ENCODE results near the gene CLIC5. TPM values are rescaled to one million over a fixed set of nuclear protein-coding genes. Genes with fewer than 3 reads are reported as not detected.
A peak's percentile ranks its signal among the peaks of the same experiment; 100 is the strongest.

CLIC5 gene
- total and polyA plus RNA-seq, 2 of the 8 experiments (the other 6 are each of a cell fraction or from before 2014, with no cell fraction given), result 0.12 to 0.15 TPM

DNA sequence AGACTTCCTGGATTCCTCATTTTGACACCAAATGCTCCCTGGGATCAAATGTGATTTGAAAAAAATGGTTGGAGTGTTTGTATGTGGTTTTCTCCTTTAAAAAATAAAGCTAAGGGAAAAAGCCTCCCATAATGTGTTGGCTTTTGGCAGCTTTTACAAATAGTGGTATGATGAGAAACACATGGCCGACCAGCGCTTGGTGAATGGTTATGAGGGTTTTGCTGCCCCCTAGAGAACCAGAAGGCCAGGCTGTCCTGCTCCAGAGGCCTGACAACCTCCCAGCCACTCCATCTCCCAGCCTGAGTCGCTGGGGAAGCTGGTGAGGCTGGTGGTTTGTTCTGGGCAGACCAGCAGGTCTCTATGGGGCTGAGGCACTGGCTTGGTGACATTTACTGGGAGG is 69.3 kb downstream of the CLIC5 start:
- H2AK5ac ChIP-seq (ENCODE audit: low read depth, low read length), result no peak overlapping the region
- H4K5ac ChIP-seq (ENCODE audit: insufficient read length, low read depth, low read length), result no peak overlapping the region
- H3K27me3 ChIP-seq (replicated peaks in 1 of 4; ENCODE audit: control insufficient read depth in 3 of 4, extremely low read depth in 1 of 4, insufficient read depth in 3 of 4, low read length in 3 of 4), result peaks cover 0 to 1% (median 0%) of the 10 kb centered on the region in 4 experiments; a peak in 1 of 7 replicates
- H3K36me3 ChIP-seq (ENCODE audit: control insufficient read depth in 2 of 4, insufficient read depth in 4 of 4, low read length in 3 of 4), result no peaks in the 10 kb centered on the region
- no peak overlapping the region for H3K14ac ChIP-seq (ENCODE audit: insufficient read length)
- H3K18ac ChIP-seq (ENCODE audit: extremely low read depth, low read length), result no peak overlapping the region
- no peak overlapping the region for H3K23ac ChIP-seq (ENCODE audit: insufficient read length)
- no peak overlapping the region; the same call in 1 of the 2 replicates for H4K8ac ChIP-seq (ENCODE audit: extremely low read depth, insufficient read depth, low read length)
- POLR2A ChIA-PET (ENCODE audit: partially characterized antibody), result no interaction called here
- CTCF ChIA-PET (ENCODE audit: partially characterized antibody), result interaction anchor here (0.5 to 2.2 kb wide), 12 partner anchors 9 to 1801 kb away, joined by 3 to 8 read pairs (median 4); no protein-coding TSS in a partner anchor
- no peak overlapping the region for H2BK15ac ChIP-seq (ENCODE audit: low read length)
- TF ChIP-seq RAD21 (IDR thresholded peaks at IDR 0.05 in 1 of 2, conservative IDR thresholded peaks at IDR 0.05 in 1 of 2; ENCODE audit: low read depth in 2 of 2, low read length in 2 of 2), result peak; percentile 46 to 58
- no peak for TF ChIP-seq CHD2 (IDR thresholded peaks at IDR 0.05; ENCODE audit: low read length)
- no peak for TF ChIP-seq BACH1 (IDR thresholded peaks at IDR 0.05; ENCODE audit: low read length)
- TF ChIP-seq KDM1A (IDR thresholded peaks at IDR 0.05; ENCODE audit: borderline replicate concordance, low read length), result no peak
- peak; percentile 55 to 61 (median 59) for TF ChIP-seq CTCF (IDR thresholded peaks at IDR 0.05; ENCODE audit: control extremely low read depth in 1 of 3, insufficient read depth in 1 of 3, low read depth in 1 of 3, low read length in 3 of 3)
- TF ChIP-seq, protein P1, sequence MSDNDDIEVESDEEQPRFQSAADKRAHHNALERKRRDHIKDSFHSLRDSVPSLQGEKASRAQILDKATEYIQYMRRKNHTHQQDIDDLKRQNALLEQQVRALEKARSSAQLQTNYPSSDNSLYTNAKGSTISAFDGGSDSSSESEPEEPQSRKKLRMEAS (IDR thresholded peaks at IDR 0.05), result peak; percentile 54
- TF ChIP-seq, protein P2, sequence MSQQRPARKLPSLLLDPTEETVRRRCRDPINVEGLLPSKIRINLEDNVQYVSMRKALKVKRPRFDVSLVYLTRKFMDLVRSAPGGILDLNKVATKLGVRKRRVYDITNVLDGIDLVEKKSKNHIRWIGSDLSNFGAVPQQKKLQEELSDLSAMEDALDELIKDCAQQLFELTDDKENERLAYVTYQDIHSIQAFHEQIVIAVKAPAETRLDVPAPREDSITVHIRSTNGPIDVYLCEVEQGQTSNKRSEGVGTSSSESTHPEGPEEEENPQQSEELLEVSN (IDR thresholded peaks at IDR 0.05), result 0 out of 2 replicates have a peak, but pooled peaks have one; percentile 12
- no peak overlapping the region for H3K4me2 ChIP-seq (ENCODE audit: insufficient read depth in 1 of 2, low read depth in 2 of 2, low read length in 2 of 2)
- no peak overlapping the region for H2BK20ac ChIP-seq (ENCODE audit: low read length)
- H3K27ac ChIP-seq (ENCODE audit: low read depth, low read length), result no peak overlapping the region
- no peaks in the 10 kb centered on the region for H3K79me1 ChIP-seq (ENCODE audit: low read depth, low read length)
- no peak for DNase-seq (ENCODE audit: low read depth in 1 of 2, low spot score in 2 of 2)
- no peak overlapping the region for H3K4me3 ChIP-seq (ENCODE audit: extremely low read depth in 1 of 4, insufficient read depth in 2 of 4, low read depth in 3 of 4, low read length in 4 of 4)
- H3K56ac ChIP-seq (replicated peaks; ENCODE audit: insufficient read length, low read depth, low read length), result no peak overlapping the region
- H3K79me2 ChIP-seq (ENCODE audit: control insufficient read depth in 1 of 2, insufficient read depth in 2 of 2, low read length in 2 of 2), result no peaks in the 10 kb centered on the region
- FAIRE-seq, result no peak
- H2AFZ ChIP-seq (ENCODE audit: low read length), result peak overlapping the region; percentile 67; the same call in 1 of the 2 replicates
- no peak overlapping the region for H4K91ac ChIP-seq (replicated peaks; ENCODE audit: insufficient read length, low read length)
- H3K23me2 ChIP-seq (ENCODE audit: low read depth, low read length), result no peaks in the 10 kb centered on the region
- H2BK12ac ChIP-seq (ENCODE audit: low read depth, low read length), result no peak overlapping the region
- H3K4me1 ChIP-seq (replicated peaks in 1 of 4; ENCODE audit: control insufficient read depth in 3 of 4, insufficient read depth in 4 of 4, low read length in 3 of 4), result no peaks in the 10 kb centered on the region
- WGBS, 2 experiments (ENCODE audit: extremely low coverage in 1 of 2, insufficient coverage in 1 of 2, insufficient read length in 1 of 2, insufficient replicate concordance in 2 of 2, low coverage in 1 of 2, low lambda C conversion rate in 2 of 2, missing lambda C conversion rate in 1 of 2), result 73% methylated on average over 3 of the region's 3 CpGs; no CpG with 5 or more reads in 1 of the 2 experiments
- H3K9ac ChIP-seq (replicated peaks in 1 of 4; ENCODE audit: extremely low read depth in 1 of 4, low read depth in 3 of 4, low read length in 3 of 4), result no peak overlapping the region
- no peak overlapping the region for H2BK5ac ChIP-seq (ENCODE audit: low read depth, low read length)
- no peak overlapping the region for H3K4ac ChIP-seq (replicated peaks; ENCODE audit: insufficient read length, low read depth, low read length)
- no peaks in the 10 kb centered on the region for H4K20me1 ChIP-seq (replicated peaks in 1 of 2; ENCODE audit: control insufficient read depth in 1 of 2, insufficient read depth in 2 of 2, low read length in 2 of 2)
- H2BK120ac ChIP-seq (replicated peaks; ENCODE audit: low read depth, low read length), result no peak overlapping the region
- no peaks in the 10 kb centered on the region for H3K9me3 ChIP-seq (ENCODE audit: insufficient read depth in 2 of 2, low read depth in 1 of 2, low read length in 1 of 2)

Data from H1 (cell line).